Activated B cell treated with CpG ODN at 0.5 μM for 24 hours (primary cell): Measurements from ENCODE around the gene VILL. TPM values are rescaled to one million over a fixed set of nuclear protein-coding genes. Genes with fewer than 3 reads are reported as not detected.

ENCODE experiments used
- ATAC-seq: fragments of 200-7000 bp; cut with Tn5 transposase; one replicate; pipeline ENCODE4 v1.10.0; 2021; ENCODE audit warnings: low read depth, mild to moderate bottlenecking, moderate library complexity
- CTCF ChIA-PET: fragments of 350-600 bp; sonication (Branson Sonifier 250); formaldehyde crosslinking; loops from one replicate; lab custom pipeline; 2021; ENCODE audit warnings: antibody characterized with exemption; lab: Charles Lee
- POLR2A ChIA-PET: fragments of 350-600 bp; sonication (Branson Sonifier 250); formaldehyde crosslinking; loops from one replicate; lab custom pipeline; 2021; ENCODE audit warnings: antibody characterized with exemption; lab: Charles Lee
- DNase-seq: peaks from one replicate; pipeline ENCODE4 v3.0.0; 2022
- H3K27ac Mint-ChIP-seq: one replicate; pipeline ENCODE4 v1.8.0; 2020; ENCODE audit warnings: mixed read lengths
- H3K27me3 Mint-ChIP-seq: one replicate; pipeline ENCODE4 v1.8.0; 2021; ENCODE audit warnings: mixed read lengths
- H3K36me3 Mint-ChIP-seq: one replicate; pipeline ENCODE4 v1.8.0; 2021; ENCODE audit warnings: low read depth, mixed read lengths
- H3K4me1 Mint-ChIP-seq: one replicate; pipeline ENCODE4 v1.8.0; 2021; ENCODE audit warnings: mixed read lengths
- H3K4me3 Mint-ChIP-seq: one replicate; pipeline ENCODE4 v1.8.0; 2020; ENCODE audit warnings: mild to moderate bottlenecking, mixed read lengths
- H3K9me3 Mint-ChIP-seq: one replicate; pipeline ENCODE4 v1.8.0; 2020; ENCODE audit warnings: mixed read lengths
- intact Hi-C: fragments of 100-400 bp; cut with micrococcal nuclease; formaldehyde crosslinking; loops from one replicate; pipeline ENCODE4 v1.15.1; 2024
- total RNA-seq: library from RNA; stranded (reverse); gene quantifications from 2 replicates; pipeline ENCODE4 v1.2.3, GENCODE V29; 2022
- TF ChIP-seq, protein P1 (sequence below): fragments of 200-600 bp; IDR thresholded peaks from one replicate; pipeline ENCODE4 v1.8.0; 2022; ENCODE audit warnings: antibody characterized with exemption, mild to moderate bottlenecking

VILL gene
- total RNA-seq, 1 donor from 2014 or later, result 21.6 TPM

DNA sequence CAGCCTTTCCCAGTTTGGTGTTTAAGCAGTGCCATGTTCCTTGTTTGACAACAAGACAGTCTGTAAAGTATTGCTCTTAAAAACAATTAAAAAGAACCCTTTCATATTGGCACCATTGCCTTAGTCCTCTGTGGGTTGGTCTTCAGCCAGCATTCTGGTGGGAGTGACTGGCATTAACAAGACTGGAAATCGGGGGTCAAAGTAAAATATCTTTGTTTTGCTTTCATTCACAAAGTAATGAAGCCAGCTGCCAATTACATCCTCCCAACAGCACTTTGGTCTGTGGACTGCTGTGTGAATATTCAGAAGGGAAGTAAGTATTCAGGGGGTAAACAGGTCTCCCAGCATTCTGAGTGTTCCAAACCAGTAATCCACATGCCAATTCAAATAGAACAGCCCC, 8.3 kb upstream of the VILL start:
- TF ChIP-seq, protein P1, sequence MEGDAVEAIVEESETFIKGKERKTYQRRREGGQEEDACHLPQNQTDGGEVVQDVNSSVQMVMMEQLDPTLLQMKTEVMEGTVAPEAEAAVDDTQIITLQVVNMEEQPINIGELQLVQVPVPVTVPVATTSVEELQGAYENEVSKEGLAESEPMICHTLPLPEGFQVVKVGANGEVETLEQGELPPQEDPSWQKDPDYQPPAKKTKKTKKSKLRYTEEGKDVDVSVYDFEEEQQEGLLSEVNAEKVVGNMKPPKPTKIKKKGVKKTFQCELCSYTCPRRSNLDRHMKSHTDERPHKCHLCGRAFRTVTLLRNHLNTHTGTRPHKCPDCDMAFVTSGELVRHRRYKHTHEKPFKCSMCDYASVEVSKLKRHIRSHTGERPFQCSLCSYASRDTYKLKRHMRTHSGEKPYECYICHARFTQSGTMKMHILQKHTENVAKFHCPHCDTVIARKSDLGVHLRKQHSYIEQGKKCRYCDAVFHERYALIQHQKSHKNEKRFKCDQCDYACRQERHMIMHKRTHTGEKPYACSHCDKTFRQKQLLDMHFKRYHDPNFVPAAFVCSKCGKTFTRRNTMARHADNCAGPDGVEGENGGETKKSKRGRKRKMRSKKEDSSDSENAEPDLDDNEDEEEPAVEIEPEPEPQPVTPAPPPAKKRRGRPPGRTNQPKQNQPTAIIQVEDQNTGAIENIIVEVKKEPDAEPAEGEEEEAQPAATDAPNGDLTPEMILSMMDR, result no peak
- POLR2A ChIA-PET, result no interaction called here
- peaks cover 2% of the 10 kb centered on the region for H3K27me3 Mint-ChIP-seq
- H3K4me3 Mint-ChIP-seq, result no peak overlapping the region
- no peaks in the 10 kb centered on the region for H3K9me3 Mint-ChIP-seq
- no peaks in the 10 kb centered on the region for H3K36me3 Mint-ChIP-seq
- ATAC-seq, result no peak
- intact Hi-C loops, result no loop called here
- CTCF ChIA-PET, result interaction anchor here (1.8 kb wide), 1 partner anchor 15 kb away, joined by 3 read pairs; no protein-coding TSS in a partner anchor
- DNase-seq, result no peak
- no peaks in the 10 kb centered on the region for H3K4me1 Mint-ChIP-seq
- H3K27ac Mint-ChIP-seq, result no peak overlapping the region

DNA sequence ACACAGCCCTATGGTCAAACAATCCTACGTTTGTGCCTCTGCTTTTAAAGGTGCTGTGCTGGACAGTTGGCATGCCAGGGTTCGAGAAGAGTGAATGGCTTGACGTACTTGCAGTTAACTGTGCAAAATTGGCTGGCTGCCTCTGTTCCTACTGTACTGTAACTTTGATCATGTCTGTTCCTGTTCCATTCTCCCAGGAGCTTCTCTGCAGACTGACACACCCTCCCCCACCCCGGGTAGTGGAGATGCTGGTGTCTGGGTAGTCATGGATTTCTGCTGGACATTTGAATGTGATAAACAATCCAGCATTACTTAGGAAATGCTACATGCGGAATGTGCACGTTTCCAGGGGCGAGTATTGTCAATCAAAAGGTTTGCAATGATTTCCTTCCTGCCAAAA, 6.5 kb upstream of the VILL start:
- DNase-seq (no peak), ATAC-seq (no peak)
- H3K36me3 Mint-ChIP-seq, result no peaks in the 10 kb centered on the region
- CTCF ChIA-PET, result interaction anchor here (1.1 kb wide), 1 partner anchor 9 kb away, joined by 4 read pairs; no protein-coding TSS in a partner anchor
- H3K9me3 Mint-ChIP-seq, result no peaks in the 10 kb centered on the region
- H3K27ac Mint-ChIP-seq, result no peak overlapping the region
- TF ChIP-seq, protein P1, result no peak
- POLR2A ChIA-PET, result no interaction called here
- no peaks in the 10 kb centered on the region for H3K4me1 Mint-ChIP-seq
- H3K27me3 Mint-ChIP-seq, result peaks cover under 1% of the 10 kb centered on the region
- H3K4me3 Mint-ChIP-seq, result no peak overlapping the region
- intact Hi-C loops, result no loop called here

DNA sequence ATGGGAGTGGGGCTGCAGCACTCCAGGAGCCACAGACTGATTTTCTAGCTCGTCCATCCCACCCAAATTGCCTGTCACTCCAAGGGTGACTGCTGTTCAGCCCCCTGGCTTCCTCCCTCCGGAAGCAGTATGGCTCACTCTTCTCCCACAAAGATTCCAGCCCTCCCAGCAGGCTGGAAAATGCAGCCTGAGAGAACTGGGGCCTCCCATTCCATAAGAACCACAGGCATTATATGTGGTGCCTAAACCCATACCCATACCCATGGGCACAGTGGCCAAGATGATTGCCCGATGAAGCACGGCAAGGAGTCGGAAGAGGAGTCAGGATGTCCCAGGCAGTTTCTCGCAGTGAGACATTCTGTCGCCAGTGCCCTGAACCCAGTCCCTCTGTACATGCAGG, 6.0 kb upstream of the VILL start:
- no peaks in the 10 kb centered on the region for H3K4me1 Mint-ChIP-seq
- no peaks in the 10 kb centered on the region for H3K36me3 Mint-ChIP-seq
- no peaks in the 10 kb centered on the region for H3K27me3 Mint-ChIP-seq
- DNase-seq (no peak), ATAC-seq (no peak)
- CTCF ChIA-PET, result no interaction called here
- no peaks in the 10 kb centered on the region for H3K9me3 Mint-ChIP-seq
- TF ChIP-seq, protein P1, result no peak
- no peak overlapping the region for H3K27ac Mint-ChIP-seq
- POLR2A ChIA-PET, result no interaction called here
- no peak overlapping the region for H3K4me3 Mint-ChIP-seq
- intact Hi-C loops, result no loop called here

- CTCF ChIA-PET, result interaction anchor here (1.5 kb wide), 1 partner anchor 11 kb away, joined by 4 read pairs; no protein-coding TSS in a partner anchor
- H3K4me1 Mint-ChIP-seq, result no peaks in the 10 kb centered on the region
- POLR2A ChIA-PET, result no interaction called here
- no peaks in the 10 kb centered on the region for H3K36me3 Mint-ChIP-seq
- no peak for ATAC-seq
- H3K9me3 Mint-ChIP-seq, result no peaks in the 10 kb centered on the region
- no peaks in the 10 kb centered on the region for H3K27me3 Mint-ChIP-seq
- intact Hi-C loops, result no loop called here
- H3K27ac Mint-ChIP-seq, result no peak overlapping the region
- TF ChIP-seq, protein P1, result no peak
- H3K4me3 Mint-ChIP-seq, result no peak overlapping the region
- no peak for DNase-seq
Measured at GRCh38 chr3:37985637-37986320, 4.8 kb upstream of the VILL start.

- Mint-ChIP-seq H3K27ac (no peak overlapping the region), H3K4me3 (no peak overlapping the region), H3K4me1 (no peaks in the 10 kb centered on the region), H3K9me3 (no peaks in the 10 kb centered on the region), H3K27me3 (no peaks in the 10 kb centered on the region), H3K36me3 (no peaks in the 10 kb centered on the region)
- POLR2A ChIA-PET, result no interaction called here
- intact Hi-C loops, result no loop called here
- ATAC-seq, result no peak
- DNase-seq, result no peak
- CTCF ChIA-PET, result interaction anchor here (1.5 kb wide), 1 partner anchor 12 kb away, joined by 4 read pairs; no protein-coding TSS in a partner anchor
- TF ChIP-seq, protein P1, result no peak
Measured at GRCh38 chr3:37986479-37987314, 3.9 kb upstream of the VILL start.
